ENCODE results near the gene FAM222B.
"Not testable (repeated sequence)": the region's sequence is repeated elsewhere in the genome, so short reads cannot be mapped to it uniquely, and the experiment has no call there.

FAM222B gene

GRCh38 chr17:28871056-28871579, 28.5 kb upstream of the FAM222B start:
- no peak for DNase-seq

DNA sequence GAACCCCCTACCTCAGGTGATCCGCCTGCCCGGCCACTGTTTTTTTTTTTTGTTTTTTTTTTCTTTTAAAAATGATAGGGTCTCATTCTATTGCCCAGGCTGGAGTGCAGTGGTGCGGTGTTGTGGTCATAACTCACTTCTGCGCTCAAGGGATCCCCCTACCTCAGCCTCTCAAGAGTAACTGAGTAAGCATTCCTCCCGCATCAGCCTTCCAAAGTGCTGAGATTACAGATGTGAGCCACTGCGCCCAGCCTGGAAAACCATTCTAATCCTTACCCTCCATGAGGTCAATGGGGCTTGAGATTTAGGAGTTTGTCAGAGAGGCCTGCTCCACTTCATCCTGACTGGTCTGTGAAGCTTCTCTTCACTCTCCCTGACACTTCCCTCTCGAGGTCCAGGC, 24.7 kb upstream of the FAM222B start:
- DNase-seq: no peak

GRCh38 chr17:28865946-28866752, 23.6 kb upstream of the FAM222B start:
- DNase-seq: no peak

DNA sequence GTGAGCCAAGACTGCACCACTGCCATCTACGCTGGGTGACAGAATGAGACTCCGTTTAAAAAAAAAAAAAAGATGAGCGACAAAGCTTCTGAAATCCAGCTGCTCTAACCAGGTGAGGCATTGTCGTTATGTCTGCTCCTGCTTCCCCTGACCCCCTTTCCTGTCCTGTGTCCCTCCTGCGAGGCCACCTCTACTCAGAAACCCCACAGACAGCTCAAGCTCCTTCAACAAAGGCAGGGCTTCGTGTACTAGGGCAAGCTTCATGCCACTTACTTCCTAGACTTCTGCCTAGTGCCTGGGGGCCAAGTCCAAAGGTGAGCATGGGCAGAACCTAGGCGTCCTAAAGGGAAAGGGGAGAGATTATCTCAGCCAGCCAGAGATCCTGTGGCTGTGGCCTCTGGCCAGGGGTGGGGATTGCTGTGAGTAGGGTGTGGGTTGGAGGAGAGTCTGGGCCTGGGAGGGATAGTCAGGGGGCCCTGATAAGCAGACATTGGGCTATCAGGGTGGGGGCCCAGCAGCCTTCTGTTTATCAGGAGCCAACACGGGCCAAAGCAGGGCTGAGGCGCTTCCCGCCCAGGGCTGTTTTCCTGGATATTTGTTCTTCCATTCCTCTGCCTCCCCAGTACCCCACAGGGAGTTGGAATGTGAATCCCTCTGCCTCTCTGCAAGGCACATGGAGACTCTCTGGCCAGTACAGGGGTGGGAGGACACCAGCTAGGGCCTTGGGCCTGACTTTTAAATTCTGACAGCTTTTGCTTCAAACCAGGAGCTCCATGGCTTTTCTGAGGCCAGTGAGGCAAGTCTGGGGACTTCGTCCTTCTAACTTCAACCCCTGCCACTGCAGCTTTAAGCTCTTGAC, 22.6 kb upstream of the FAM222B start:
- DNase-seq: no peak

DNA sequence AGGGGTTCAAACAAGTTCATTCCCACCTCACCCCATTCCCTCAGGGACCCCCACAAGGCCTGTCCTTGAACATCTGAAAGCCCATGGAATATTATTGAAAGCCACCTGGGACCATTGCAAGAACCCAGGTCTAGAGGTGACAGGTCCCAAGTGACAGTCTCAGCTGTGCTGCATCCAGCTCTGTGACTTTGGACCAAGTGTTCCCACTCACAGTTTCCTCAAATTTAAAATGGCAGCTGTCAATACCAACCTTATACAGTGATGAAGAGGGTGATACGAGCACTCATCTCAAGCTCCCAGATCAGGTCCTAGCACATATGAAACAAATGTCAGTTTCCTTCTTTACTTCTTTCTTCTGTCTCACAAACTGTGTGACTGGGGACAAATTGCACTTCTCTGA, 21.4 kb upstream of the FAM222B start:
- no peak for DNase-seq

- no peak for DNase-seq
Measured at GRCh38 chr17:28862561-28862960, 20.0 kb upstream of the FAM222B start.

GRCh38 chr17:28861393-28862203, 19.0 kb upstream of the FAM222B start:
- DNase-seq: no peak

- DNase-seq: no peak
Measured at GRCh38 chr17:28860363-28860808, 17.8 kb upstream of the FAM222B start.

GRCh38 chr17:28858801-28859355, 16.3 kb upstream of the FAM222B start:
- no peak for DNase-seq

- no peak for DNase-seq
Measured at GRCh38 chr17:28857905-28858800, 15.6 kb upstream of the FAM222B start.

GRCh38 chr17:28856028-28856574, 13.5 kb upstream of the FAM222B start:
- DNase-seq: no peak

GRCh38 chr17:28855336-28855679, 12.7 kb upstream of the FAM222B start:
- DNase-seq: no peak

- DNase-seq: peak; percentile 89
Measured at GRCh38 chr17:28854457-28855335, 12.1 kb upstream of the FAM222B start, which contains the start of gene ERAL1. Gene ERAL1, plus strand, starts transcription at chr17:28855016. Its CDS starts 19 bp downstream, at chr17:28855035.

DNA sequence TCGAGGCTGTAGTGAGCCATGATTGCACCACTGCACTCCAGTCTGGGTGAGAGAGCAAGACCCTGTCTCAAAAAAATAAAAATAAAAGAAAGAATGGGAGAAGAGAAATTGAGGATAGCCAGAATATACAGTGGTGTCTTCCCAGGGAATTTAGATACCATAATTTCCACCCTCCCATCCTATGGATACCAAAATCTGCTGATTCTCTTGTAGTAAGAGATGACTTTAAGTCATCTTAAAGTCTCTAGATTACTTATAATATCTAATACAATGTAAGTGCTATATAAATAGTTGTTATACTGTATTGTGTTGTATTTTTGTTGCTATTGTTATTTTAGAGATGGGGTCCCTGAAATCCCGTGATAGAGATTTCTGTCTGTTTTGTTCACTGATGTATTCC, 10.7 kb upstream of the FAM222B start:
- DNase-seq: no peak

- DNase-seq: no peak
Measured at GRCh38 chr17:28849281-28849680, 6.7 kb upstream of the FAM222B start.

- not testable (repeated sequence) for DNase-seq
Measured at GRCh38 chr17:28848667-28849066, 6.1 kb upstream of the FAM222B start.

DNA sequence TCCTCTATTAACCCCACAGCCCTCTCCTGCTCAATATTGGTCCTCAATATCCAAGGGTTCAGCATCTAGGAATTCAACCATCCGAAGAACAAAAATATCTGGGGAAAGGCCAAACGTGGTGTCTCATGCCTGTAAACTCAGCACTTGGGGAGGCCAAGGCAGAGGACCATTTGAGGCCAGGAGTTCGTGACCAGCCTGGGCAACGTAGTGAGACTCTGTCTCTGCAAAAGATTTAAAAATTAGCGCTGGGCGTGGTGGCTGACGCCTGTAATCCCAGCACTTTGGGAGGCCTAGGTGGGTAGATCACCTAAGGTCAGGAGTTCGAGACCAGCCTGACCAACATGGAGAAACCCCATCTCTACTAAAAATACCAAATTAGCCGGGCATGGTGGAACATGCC, 4.1 kb upstream of the FAM222B start:
- not testable (repeated sequence) for DNase-seq

DNA sequence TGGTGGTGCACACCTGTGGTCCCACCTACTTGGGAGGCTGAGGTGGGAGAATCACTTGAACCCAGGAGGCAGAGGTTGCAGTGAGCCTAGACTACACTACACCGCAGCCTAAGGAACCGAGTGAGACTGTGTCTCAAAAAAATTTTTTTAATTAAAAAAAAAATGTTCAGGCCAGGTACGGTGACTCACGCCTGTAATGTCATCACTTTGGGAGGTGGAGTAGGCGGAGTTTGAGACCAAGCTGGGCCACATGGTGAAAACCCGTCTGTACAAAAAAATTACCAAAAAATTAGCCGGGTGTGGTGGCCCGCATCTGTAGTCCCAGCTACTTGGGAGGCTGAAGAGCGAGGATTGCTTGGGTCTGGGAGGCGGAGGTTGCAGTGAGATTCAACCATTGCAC, 3.6 kb upstream of the FAM222B start:
- no peak for DNase-seq

GRCh38 chr17:28843816-28844148, 1.2 kb upstream of the FAM222B start:
- DNase-seq: no peak

GRCh38 chr17:28841901-28842281, 699 bp downstream of the FAM222B start:
- no peak for DNase-seq
